GM12878 (cell line): Measurements from ENCODE around the gene SNAI3. TPM values are rescaled to one million over a fixed set of nuclear protein-coding genes. Genes with fewer than 3 reads are reported as not detected.

Experiments used
- ATAC-seq: fragments of 200-7000 bp; cut with Tn5 transposase; 3 replicates; pipeline ENCODE4 v1.9.1; 2020; ENCODE audit warnings: mild to moderate bottlenecking, moderate library complexity
- BruUV-seq: library from RNA; stranded (reverse); fragments of 400-500 nt; replicated peaks from 2 replicates; lab custom pipeline; 2021; lab: Mats Ljungman, UMichigan
- CTCF ChIA-PET: fragments of 300-600 bp; sonication (Branson Sonifier 250); formaldehyde crosslinking; extraction: SDS; loops from one replicate; lab custom pipeline; 2021; ENCODE audit warnings: inconsistent platforms; lab: Yijun Ruan, JAX
- POLR2A ChIA-PET: fragments of 350-600 bp; formaldehyde crosslinking; extraction: SDS; loops from one replicate; lab custom pipeline; 2021; ENCODE audit warnings: inconsistent platforms; lab: Charles Lee
- RAD21 ChIA-PET: fragments of 300-600 bp; sonication (Branson Sonifier 250); formaldehyde crosslinking; loops from one replicate; lab custom pipeline; 2023; ENCODE audit warnings: antibody characterized with exemption; ENCODE audit not compliant: unreplicated experiment; lab: Charles Lee
- SMC1A ChIA-PET: fragments of 300-600 bp; sonication (Branson Sonifier 250); formaldehyde crosslinking; loops from one replicate; lab custom pipeline; 2023; ENCODE audit not compliant: unreplicated experiment, uncharacterized antibody; lab: Charles Lee
- DNase-seq: peaks from one replicate; pipeline ENCODE4 v3.0.0-alpha.2; 2011; ENCODE audit warnings: low read depth, low spot score
- FAIRE-seq: peaks from 3 replicates; lab custom pipeline; 2011; peaks lifted over from hg19 to GRCh38; lab: Jason Lieb, UNC
- H2AFZ ChIP-seq: 2 replicates; pipeline ENCODE4 v1.6.0; 2011; ENCODE audit warnings: low read depth, low read length, control low read depth; ENCODE audit not compliant: control insufficient read depth
- H3K27ac ChIP-seq: 2 replicates; pipeline ENCODE4 v1.5.1; 2011; ENCODE audit warnings: control low read depth; ENCODE audit not compliant: control insufficient read depth, insufficient read depth
- H3K27me3 ChIP-seq, 2 experiments: replicated peaks in 1 of 2; 2 replicates each; pipeline versions ENCODE4 v1.6.0 to v1.6.1; 2011; ENCODE audit warnings: low read length in 1 of 2; ENCODE audit not compliant: control insufficient read depth in 2 of 2, insufficient read depth in 2 of 2
- H3K36me3 ChIP-seq, 2 experiments: 2 replicates each; pipeline ENCODE4 v1.5.1; 2011; ENCODE audit warnings: low read length in 1 of 2; ENCODE audit not compliant: control insufficient read depth in 2 of 2, insufficient read depth in 2 of 2
- H3K4me1 ChIP-seq: 2 replicates; pipeline ENCODE4 v1.6.1; 2011; ENCODE audit warnings: mild to moderate bottlenecking, low read length, moderate library complexity, mixed read lengths; ENCODE audit not compliant: control insufficient read depth, insufficient read depth
- H3K4me2 ChIP-seq: 2 replicates; pipeline ENCODE4 v1.6.0; 2011; ENCODE audit warnings: control low read depth; ENCODE audit not compliant: control insufficient read depth, insufficient read depth
- H3K4me3 ChIP-seq: fragments of 200-600 bp; sonication (generic); 2 replicates; pipeline ENCODE4 v1.5.1; 2016
- H3K79me2 ChIP-seq: 2 replicates; pipeline ENCODE4 v1.6.0; 2011; ENCODE audit warnings: low read length; ENCODE audit not compliant: control insufficient read depth, insufficient read depth
- H3K9ac ChIP-seq: 2 replicates; pipeline ENCODE4 v1.8.0; 2011; ENCODE audit warnings: low read length, control low read depth, mixed read lengths; ENCODE audit not compliant: control insufficient read depth, insufficient read depth
- H3K9me3 ChIP-seq: replicated peaks from 3 replicates; pipeline ENCODE4 v1.5.1; 2011; ENCODE audit warnings: mild to moderate bottlenecking, low read length; ENCODE audit not compliant: control insufficient read depth, insufficient read depth
- H4K20me1 ChIP-seq: 2 replicates; pipeline ENCODE4 v1.6.0; 2011; ENCODE audit not compliant: control insufficient read depth, insufficient read depth
- BCL3 ChIP-seq: IDR thresholded peaks from 2 replicates; pipeline ENCODE4 v1.6.1; 2011; ENCODE audit warnings: borderline replicate concordance, low read depth, mild to moderate bottlenecking, moderate library complexity, low read length; ENCODE audit not compliant: insufficient read depth, poor library complexity, severe bottlenecking
- IRF3 ChIP-seq: fragments of 450-650 bp; IDR thresholded peaks from 2 replicates; pipeline ENCODE4 v1.6.1; 2014; ENCODE audit warnings: mild to moderate bottlenecking
- POLR2A ChIP-seq: IDR thresholded peaks from 2 replicates; pipeline ENCODE4 v1.6.1; 2011; ENCODE audit warnings: low read depth, mild to moderate bottlenecking, low read length
- RBBP5 ChIP-seq: fragments of 200-600 bp; sonication (generic); conservative IDR thresholded peaks from 2 replicates; pipeline ENCODE4 v1.6.1; 2016
- TARDBP ChIP-seq: IDR thresholded peaks from 2 replicates; pipeline ENCODE4 v1.6.1; 2016; ENCODE audit warnings: borderline replicate concordance
- WGBS: methylation state at CpG from one replicate; pipeline ENCODE4 v1.1.6; 2016; ENCODE audit warnings: low lambda C conversion rate; ENCODE audit not compliant: insufficient replicate concordance, insufficient coverage; ENCODE audit errors: missing lambda C conversion rate; 5-methylcytosine and 5-hydroxymethylcytosine counted together
- in situ Hi-C: fragments of 300-500 bp; cut with MboI; formaldehyde crosslinking; loops from 9 replicates; pipeline ENCODE4 v1.14.3; 2018; ENCODE audit warnings: mixed read lengths
- intact Hi-C: fragments of 100-400 bp; cut with micrococcal nuclease; formaldehyde crosslinking; loops from one replicate; pipeline ENCODE4 v1.14.2; 2022; ENCODE audit not compliant: unreplicated experiment
- polyA plus RNA-seq, 11 experiments: library from polyadenylated mRNA; depleted of rRNA in 4 of 11; unstranded in 6 of 11; stranded (reverse) in 5 of 11; fragments of >200 nt; fragmentation: Nextera tagmentation in 4 of 11; fragmentation: Illumina TruSeq in 1 of 11; extraction: Ambion mirVana in 4 of 11; extraction: Trizol in 1 of 11; gene quantifications; 1 replicate in 1 of 11; 2 replicates in 10 of 11; pipeline versions ENCODE4 v1.2.1 to v1.2.3, GENCODE V29; 2011 to 2016; ENCODE audit warnings: inconsistent platforms in 2 of 11, missing spikeins in 2 of 11, low read depth in 1 of 11
- total RNA-seq, 4 experiments: library from RNA; depleted of rRNA in 3 of 4; stranded (reverse); fragments of >200 nt in 3 of 4; fragmentation: Illumina TruSeq in 1 of 4; extraction: Trizol in 1 of 4; gene quantifications; 2 replicates each; pipeline versions ENCODE4 v1.2.1 to v1.2.3, GENCODE V29; 2013 to 2021

Gene SNAI3
- total and polyA plus RNA-seq, 10 of the 15 experiments (the other 5 are each of a cell fraction or from before 2014, with no cell fraction given), result 0.21 to 7.4 (median 3.0) TPM

GRCh38 chr16:88715312-88716190, 29.2 kb upstream of the SNAI3 start:
- in situ Hi-C loops (no loop called here), intact Hi-C loops (no loop called here)
- Histone ChIP-seq H3K9ac (no peak overlapping the region), H3K27ac (no peak overlapping the region), H3K36me3 (peaks cover 13 to 45% of the 10 kb centered on the region in 2 experiments), H3K4me3 (no peak overlapping the region), H4K20me1 (no peaks in the 10 kb centered on the region), H3K27me3 (no peaks in the 10 kb centered on the region), H3K4me2 (no peak overlapping the region), H3K9me3 (no peaks in the 10 kb centered on the region), H3K4me1 (no peaks in the 10 kb centered on the region), H2AFZ (no peak overlapping the region), H3K79me2 (no peaks in the 10 kb centered on the region)
- no peak for ATAC-seq
- WGBS, result 93% methylated on average over 45 of the region's 57 CpGs
- no peak for DNase-seq
- TF ChIP-seq TARDBP, result no peak
- TF ChIP-seq POLR2A, result peak; percentile 14; the same call in 1 of the 2 replicates
- TF ChIP-seq BCL3, result no peak
- no peak for TF ChIP-seq RBBP5
- TF ChIP-seq IRF3, result no peak
- BruUV-seq, result no TSS peak
- POLR2A ChIA-PET, result interaction anchor here (0.7 kb wide), 1 partner anchor 9 kb away, joined by 3 read pairs; no protein-coding TSS in a partner anchor
- CTCF ChIA-PET, result no interaction called here
- no peak for FAIRE-seq
- SMC1A ChIA-PET, result no interaction called here
- RAD21 ChIA-PET, result no interaction called here
